ENCODE results near the gene GLI2.

GRCh38 chr2:120741571-120742561 is 6.2 kb downstream of the GLI2 start:
- TF ChIP-seq EZH2 (IDR thresholded peaks at IDR 0.05; ENCODE audit: low read length, unreplicated experiment) (no peak), EZH2phosphoT487 (IDR thresholded peaks at IDR 0.05; ENCODE audit: borderline replicate concordance, low read length) (no peak)
- TF ChIP-seq, protein P1, sequence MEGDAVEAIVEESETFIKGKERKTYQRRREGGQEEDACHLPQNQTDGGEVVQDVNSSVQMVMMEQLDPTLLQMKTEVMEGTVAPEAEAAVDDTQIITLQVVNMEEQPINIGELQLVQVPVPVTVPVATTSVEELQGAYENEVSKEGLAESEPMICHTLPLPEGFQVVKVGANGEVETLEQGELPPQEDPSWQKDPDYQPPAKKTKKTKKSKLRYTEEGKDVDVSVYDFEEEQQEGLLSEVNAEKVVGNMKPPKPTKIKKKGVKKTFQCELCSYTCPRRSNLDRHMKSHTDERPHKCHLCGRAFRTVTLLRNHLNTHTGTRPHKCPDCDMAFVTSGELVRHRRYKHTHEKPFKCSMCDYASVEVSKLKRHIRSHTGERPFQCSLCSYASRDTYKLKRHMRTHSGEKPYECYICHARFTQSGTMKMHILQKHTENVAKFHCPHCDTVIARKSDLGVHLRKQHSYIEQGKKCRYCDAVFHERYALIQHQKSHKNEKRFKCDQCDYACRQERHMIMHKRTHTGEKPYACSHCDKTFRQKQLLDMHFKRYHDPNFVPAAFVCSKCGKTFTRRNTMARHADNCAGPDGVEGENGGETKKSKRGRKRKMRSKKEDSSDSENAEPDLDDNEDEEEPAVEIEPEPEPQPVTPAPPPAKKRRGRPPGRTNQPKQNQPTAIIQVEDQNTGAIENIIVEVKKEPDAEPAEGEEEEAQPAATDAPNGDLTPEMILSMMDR (conservative IDR thresholded peaks at IDR 0.05; ENCODE audit: low read depth, low read length) = no peak

Data from PC-3 (cell line).